PC-3 (cell line): ENCODE results near the gene NOL4L. TPM values are rescaled to one million over a fixed set of nuclear protein-coding genes. Genes with fewer than 3 reads are reported as not detected.
A peak's percentile ranks its signal among the peaks of the same experiment; 100 is the strongest.

ENCODE experiments used
- ATAC-seq: fragments of 200-7000 bp; cut with Tn5 transposase; 2 replicates; pipeline ENCODE4 v1.9.1; 2020; ENCODE audit warnings: mild to moderate bottlenecking, moderate library complexity
- BruUV-seq: library from RNA; stranded (reverse); fragments of 400-500 nt; replicated peaks from 2 replicates; lab custom pipeline; 2021; lab: Mats Ljungman, UMichigan
- CTCF ChIA-PET: fragments of 300-600 bp; sonication (Branson Sonifier 250); formaldehyde crosslinking; loops from one replicate; lab custom pipeline; 2022; ENCODE audit warnings: antibody characterized with exemption; lab: Charles Lee
- POLR2A ChIA-PET: fragments of 300-600 bp; sonication (Branson Sonifier 250); formaldehyde crosslinking; loops from one replicate; lab custom pipeline; 2022; ENCODE audit warnings: antibody characterized with exemption; ENCODE audit not compliant: unreplicated experiment; lab: Charles Lee
- DNase-seq: peaks from one replicate; pipeline ENCODE4 v3.0.0-alpha.2; 2015
- H2AFZ ChIP-seq: fragments of 300-600 bp; sonication (generic); 2 replicates; pipeline ENCODE4 v1.6.0; 2016; ENCODE audit warnings: antibody characterized with exemption, low read length
- H3F3A ChIP-seq: fragments of 300-600 bp; sonication (generic); one replicate; pipeline ENCODE4 v1.6.0; 2017; ENCODE audit warnings: antibody characterized with exemption, low read length, control low read depth, mild to moderate bottlenecking; ENCODE audit not compliant: unreplicated experiment
- H3K27ac ChIP-seq: fragments of 300-600 bp; sonication (generic); 2 replicates; pipeline ENCODE4 v1.5.1; 2016; ENCODE audit warnings: mild to moderate bottlenecking, low read length
- H3K27me3 ChIP-seq: fragments of 300-600 bp; sonication (generic); 2 replicates; pipeline ENCODE4 v1.6.1; 2016; ENCODE audit warnings: low read length, mixed read lengths
- H3K36me3 ChIP-seq: fragments of 300-600 bp; sonication (generic); 2 replicates; pipeline ENCODE4 v1.6.1; 2016; ENCODE audit warnings: low read depth, mixed run types, low read length, mixed read lengths
- H3K4me1 ChIP-seq: fragments of 300-600 bp; sonication (generic); 2 replicates; pipeline ENCODE4 v1.5.1; 2016; ENCODE audit warnings: low read length; ENCODE audit not compliant: insufficient read depth
- H3K4me2 ChIP-seq: fragments of 300-600 bp; sonication (generic); 2 replicates; pipeline ENCODE4 v1.6.0; 2016; ENCODE audit warnings: low read length
- H3K4me3 ChIP-seq: fragments of 300-600 bp; sonication (generic); 2 replicates; pipeline ENCODE4 v1.5.1; 2016; ENCODE audit warnings: mild to moderate bottlenecking, low read length, mixed read lengths
- H3K79me2 ChIP-seq: fragments of 300-600 bp; sonication (generic); 2 replicates; pipeline ENCODE4 v1.6.1; 2017; ENCODE audit warnings: low read length, mixed read lengths
- H3K9ac ChIP-seq: fragments of 300-600 bp; sonication (generic); 2 replicates; pipeline ENCODE4 v1.6.0; 2016; ENCODE audit warnings: mild to moderate bottlenecking, low read length
- H3K9me2 ChIP-seq: fragments of 300-600 bp; sonication (generic); replicated peaks from 2 replicates; pipeline ENCODE4 v1.6.1; 2016; ENCODE audit warnings: mixed run types, low read length, mixed read lengths
- H3K9me3 ChIP-seq: fragments of 300-600 bp; sonication (generic); 2 replicates; pipeline ENCODE4 v1.6.1; 2016; ENCODE audit warnings: low read length, mixed read lengths
- H4K20me1 ChIP-seq: fragments of 300-600 bp; sonication (generic); 2 replicates; pipeline ENCODE4 v1.6.1; 2016; ENCODE audit warnings: low read length, mixed read lengths
- EZH2 ChIP-seq: fragments of 300-600 bp; sonication (generic); IDR thresholded peaks from one replicate; pipeline ENCODE4 v1.6.1; 2017; ENCODE audit warnings: antibody characterized with exemption, mild to moderate bottlenecking, low read length; ENCODE audit not compliant: unreplicated experiment
- EZH2phosphoT487 ChIP-seq: fragments of 300-600 bp; sonication (generic); IDR thresholded peaks from 2 replicates; pipeline ENCODE4 v1.6.1; 2018; ENCODE audit warnings: mild to moderate bottlenecking, antibody characterized with exemption, low read length, borderline replicate concordance
- intact Hi-C: fragments of 100-400 bp; cut with micrococcal nuclease; formaldehyde crosslinking; loops from 2 replicates; pipeline ENCODE4 v1.9.0; 2023
- total RNA-seq: library from RNA; depleted of rRNA; stranded (reverse); fragments of >200 nt; gene quantifications from 2 replicates; pipeline ENCODE4 v1.2.3, GENCODE V29; 2014
- TF ChIP-seq, protein P1 (sequence below): fragments of 300-600 bp; sonication (generic); conservative IDR thresholded peaks from 2 replicates; pipeline ENCODE4 v1.5.1; 2017; ENCODE audit warnings: antibody characterized with exemption, low read depth, mild to moderate bottlenecking, low read length

NOL4L gene
- total RNA-seq, 1 experiment from 2014 or later: 7.3 TPM

DNA sequence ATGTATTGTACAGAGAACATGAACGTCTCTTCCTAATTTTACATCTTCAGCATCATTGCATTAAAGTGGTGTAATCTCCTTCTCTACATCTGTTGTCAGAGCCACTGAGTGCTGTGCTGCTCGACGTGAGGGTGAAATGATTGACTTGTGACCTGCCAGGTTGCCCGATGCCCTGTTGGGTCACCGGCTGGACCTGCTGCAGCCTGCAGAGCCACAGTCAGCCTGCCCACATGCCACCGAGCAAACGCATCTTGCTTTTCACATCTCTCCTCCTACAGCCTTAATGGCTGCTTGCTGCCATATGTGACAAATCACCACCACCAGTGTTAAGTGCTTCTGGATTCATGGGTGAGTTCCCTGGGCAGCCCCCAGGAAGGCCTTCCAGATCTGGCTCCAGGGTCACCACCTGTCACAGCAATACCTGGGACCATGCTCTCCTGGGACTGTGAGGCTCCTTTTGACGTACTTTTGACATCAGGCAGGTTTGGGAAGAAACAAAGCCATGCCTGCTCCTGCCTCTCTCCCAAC, 146.7 kb downstream of the NOL4L start:
- no peaks in the 10 kb centered on the region for H3F3A ChIP-seq
- H3K27me3 ChIP-seq: no peaks in the 10 kb centered on the region
- no peaks in the 10 kb centered on the region for H3K4me1 ChIP-seq
- H2AFZ ChIP-seq: no peak overlapping the region
- CTCF ChIA-PET: no interaction called here
- BruUV-seq: no TSS peak
- no peak overlapping the region for H3K4me3 ChIP-seq
- H3K9me3 ChIP-seq: no peaks in the 10 kb centered on the region
- H3K79me2 ChIP-seq: no peaks in the 10 kb centered on the region
- ATAC-seq (no peak), DNase-seq (no peak)
- H3K27ac ChIP-seq: no peak overlapping the region
- H3K4me2 ChIP-seq: no peak overlapping the region
- no peaks in the 10 kb centered on the region for H4K20me1 ChIP-seq
- intact Hi-C loops: no loop called here
- POLR2A ChIA-PET: no interaction called here
- no peak overlapping the region for H3K9ac ChIP-seq
- no peaks in the 10 kb centered on the region for H3K9me2 ChIP-seq
- peaks cover 53% of the 10 kb centered on the region for H3K36me3 ChIP-seq
- TF ChIP-seq EZH2phosphoT487 (no peak), EZH2 (no peak)
- TF ChIP-seq, protein P1, sequence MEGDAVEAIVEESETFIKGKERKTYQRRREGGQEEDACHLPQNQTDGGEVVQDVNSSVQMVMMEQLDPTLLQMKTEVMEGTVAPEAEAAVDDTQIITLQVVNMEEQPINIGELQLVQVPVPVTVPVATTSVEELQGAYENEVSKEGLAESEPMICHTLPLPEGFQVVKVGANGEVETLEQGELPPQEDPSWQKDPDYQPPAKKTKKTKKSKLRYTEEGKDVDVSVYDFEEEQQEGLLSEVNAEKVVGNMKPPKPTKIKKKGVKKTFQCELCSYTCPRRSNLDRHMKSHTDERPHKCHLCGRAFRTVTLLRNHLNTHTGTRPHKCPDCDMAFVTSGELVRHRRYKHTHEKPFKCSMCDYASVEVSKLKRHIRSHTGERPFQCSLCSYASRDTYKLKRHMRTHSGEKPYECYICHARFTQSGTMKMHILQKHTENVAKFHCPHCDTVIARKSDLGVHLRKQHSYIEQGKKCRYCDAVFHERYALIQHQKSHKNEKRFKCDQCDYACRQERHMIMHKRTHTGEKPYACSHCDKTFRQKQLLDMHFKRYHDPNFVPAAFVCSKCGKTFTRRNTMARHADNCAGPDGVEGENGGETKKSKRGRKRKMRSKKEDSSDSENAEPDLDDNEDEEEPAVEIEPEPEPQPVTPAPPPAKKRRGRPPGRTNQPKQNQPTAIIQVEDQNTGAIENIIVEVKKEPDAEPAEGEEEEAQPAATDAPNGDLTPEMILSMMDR: no peak

DNA sequence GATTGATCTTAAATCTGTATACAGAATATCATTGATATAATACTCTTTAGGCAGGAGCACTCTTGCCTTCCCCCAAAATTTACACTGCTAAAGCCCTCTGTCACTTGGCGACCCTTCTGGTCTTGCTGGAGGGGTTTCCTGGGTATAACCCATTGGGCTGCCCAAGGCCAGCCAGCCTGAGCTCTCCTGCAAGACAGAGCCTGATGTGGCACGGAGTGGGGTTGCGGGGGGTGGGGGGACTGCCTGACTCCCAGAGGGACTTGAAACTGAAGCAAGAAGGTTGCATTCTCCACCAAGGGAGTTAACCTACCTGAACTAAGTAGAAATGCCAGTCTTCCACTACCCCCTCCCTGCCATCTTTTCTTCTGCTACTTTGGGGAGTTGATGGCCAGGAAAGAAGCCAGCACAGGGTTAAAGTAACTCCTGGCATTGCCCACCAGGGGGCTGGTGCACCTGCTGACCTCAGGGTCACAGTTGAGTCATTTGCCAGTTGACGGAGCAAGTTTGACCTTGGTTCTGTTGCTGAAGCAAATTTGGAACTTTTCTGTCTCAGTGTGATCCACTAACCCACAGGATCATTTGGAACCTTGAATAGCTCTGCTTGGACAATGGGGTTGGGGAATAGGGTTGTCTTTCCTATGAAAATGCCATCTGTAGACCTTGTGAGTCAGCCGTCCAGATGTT, 147.6 kb downstream of the NOL4L start:
- H3K79me2 ChIP-seq: no peaks in the 10 kb centered on the region
- H3K9ac ChIP-seq: no peak overlapping the region
- H3K27ac ChIP-seq: no peak overlapping the region
- no peak for TF ChIP-seq EZH2
- TF ChIP-seq, protein P1: peak; percentile 45
- no peak overlapping the region for H3K4me2 ChIP-seq
- BruUV-seq: no TSS peak
- no peaks in the 10 kb centered on the region for H3K27me3 ChIP-seq
- no peaks in the 10 kb centered on the region for H3K4me1 ChIP-seq
- ATAC-seq: no peak
- H3K9me2 ChIP-seq: no peaks in the 10 kb centered on the region
- peaks cover 62% of the 10 kb centered on the region for H3K36me3 ChIP-seq
- no peak overlapping the region for H3K4me3 ChIP-seq
- intact Hi-C loops: no loop called here
- H3K9me3 ChIP-seq: no peaks in the 10 kb centered on the region
- H2AFZ ChIP-seq: no peak overlapping the region
- no peaks in the 10 kb centered on the region for H4K20me1 ChIP-seq
- ChIA-PET POLR2A (no interaction called here), CTCF (no interaction called here)
- DNase-seq: peak; percentile 23
- no peaks in the 10 kb centered on the region for H3F3A ChIP-seq

DNA sequence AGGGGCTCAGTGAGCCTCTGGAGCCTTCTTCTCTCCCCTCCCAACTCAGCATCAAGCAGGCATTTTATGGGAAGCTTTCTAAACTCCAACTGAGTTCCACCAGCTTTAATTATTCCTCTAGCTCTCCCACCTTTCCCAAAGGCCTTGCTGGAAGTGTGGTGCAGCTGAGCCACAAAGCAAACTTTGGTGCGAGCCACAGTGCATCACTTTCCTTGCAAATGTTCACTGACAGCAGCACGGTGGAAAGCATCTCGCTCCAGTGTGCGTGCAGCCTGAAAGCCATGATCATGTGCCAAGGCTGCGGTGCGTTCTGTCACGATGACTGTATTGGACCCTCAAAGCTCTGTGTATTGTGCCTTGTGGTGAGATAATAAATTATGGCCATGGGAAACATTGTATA, 148.2 kb downstream of the NOL4L start:
- Histone ChIP-seq H3K9me2 (no peaks in the 10 kb centered on the region), H3K27ac (no peak overlapping the region), H3K4me2 (no peak overlapping the region), H4K20me1 (no peaks in the 10 kb centered on the region), H2AFZ (no peak overlapping the region), H3K9me3 (no peaks in the 10 kb centered on the region), H3K27me3 (no peaks in the 10 kb centered on the region), H3K9ac (no peak overlapping the region), H3F3A (no peaks in the 10 kb centered on the region), H3K4me3 (no peak overlapping the region), H3K4me1 (no peaks in the 10 kb centered on the region), H3K79me2 (no peaks in the 10 kb centered on the region), H3K36me3 (peaks cover 67% of the 10 kb centered on the region)
- TF ChIP-seq, protein P1: no peak
- no peak for TF ChIP-seq EZH2
- TF ChIP-seq EZH2phosphoT487: no peak
- no peak for ATAC-seq
- no peak for DNase-seq
- ChIA-PET CTCF (no interaction called here), POLR2A (no interaction called here)
- BruUV-seq: no TSS peak
- intact Hi-C loops: no loop called here
